GM18951 (cell line): ENCODE data around the gene GPR32.

Source experiments
- POLR2A ChIP-seq: IDR thresholded peaks from 4 replicates; pipeline ENCODE4 v1.6.1; 2011; ENCODE audit warnings: mild to moderate bottlenecking; ENCODE audit not compliant: insufficient read length, insufficient read depth; ENCODE audit errors: extremely low read depth
- in situ Hi-C: fragments of 300-500 bp; cut with MboI; formaldehyde crosslinking; loops from one replicate; pipeline ENCODE4 v1.12.0; 2022; ENCODE audit warnings: low sequenced_read_pairs, mixed read lengths, inconsistent platforms; ENCODE audit not compliant: unreplicated experiment

GPR32 gene

GRCh38 chr19:50812474-50812873 lies 42.2 kb downstream of the GPR32 start:
- in situ Hi-C loops = no loop called here
- no peak for TF ChIP-seq POLR2A

- in situ Hi-C loops = no loop called here
- TF ChIP-seq POLR2A = no peak
Observed at GRCh38 chr19:50814883-50815282, 44.6 kb downstream of the GPR32 start.

DNA sequence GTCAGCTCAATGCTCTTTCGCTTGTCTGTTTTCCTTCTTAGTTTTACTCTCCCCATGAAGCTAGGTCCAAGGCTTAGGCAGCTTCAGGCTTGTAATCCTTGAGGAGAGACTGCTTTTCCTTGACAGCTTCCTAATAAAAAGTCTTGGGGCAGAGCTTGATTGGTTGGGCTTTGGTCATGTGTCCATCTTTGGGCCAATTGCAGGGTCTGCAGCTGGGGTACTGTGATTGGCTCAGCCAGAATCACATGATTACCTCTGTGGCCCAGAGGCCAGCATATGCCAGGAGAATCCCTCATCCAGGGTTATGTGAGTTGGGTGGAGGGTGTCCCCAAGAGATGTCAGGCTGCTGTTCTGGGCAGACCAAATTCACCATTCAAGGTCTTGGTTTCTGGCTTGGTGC lies 45.2 kb downstream of the GPR32 start:
- no peak for TF ChIP-seq POLR2A
- in situ Hi-C loops = no loop called here

DNA sequence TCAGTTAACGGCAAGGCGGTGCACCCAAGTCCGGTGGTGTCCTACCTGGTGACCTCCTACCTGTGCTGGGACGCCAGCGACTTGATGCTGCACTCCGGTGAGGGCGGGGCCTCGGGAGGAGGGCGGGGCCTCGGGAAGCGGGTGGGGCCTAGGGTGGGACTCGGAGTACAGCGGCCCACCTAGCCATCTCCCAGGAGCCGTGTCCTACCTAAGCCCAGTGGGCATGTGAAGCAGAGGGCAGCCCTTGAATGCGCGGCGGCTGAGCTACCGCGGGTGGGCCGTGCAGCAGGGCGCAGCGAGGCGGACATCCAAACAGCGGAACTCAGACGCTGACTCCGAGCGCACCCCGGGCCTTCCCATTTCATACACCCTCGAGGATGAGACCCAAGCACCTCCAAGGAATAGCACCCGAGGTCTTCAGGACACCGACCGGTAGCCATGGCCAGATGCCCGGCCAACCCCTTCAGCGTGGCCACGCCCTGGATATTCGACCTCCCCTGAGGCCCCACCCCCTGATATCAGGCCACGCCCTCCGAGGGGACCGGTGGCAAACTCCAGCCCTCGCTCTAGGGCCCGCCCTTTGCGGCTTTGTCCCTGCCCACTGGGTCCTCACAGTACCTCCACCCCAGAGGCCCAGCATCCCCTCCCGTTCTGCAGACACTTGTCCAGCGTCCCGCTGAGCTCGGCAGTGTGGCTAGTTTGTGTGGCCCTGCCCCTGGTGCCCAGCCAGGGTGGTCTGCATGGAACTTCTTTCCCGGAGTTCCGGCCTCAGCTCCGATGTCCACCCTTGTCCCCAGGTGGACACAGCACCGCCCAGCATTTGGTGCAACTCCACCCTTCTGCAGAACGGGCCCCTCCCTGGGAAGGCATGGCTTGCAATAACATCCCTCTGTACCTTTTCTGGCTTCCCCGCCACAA lies 47.9 kb downstream of the GPR32 start:
- in situ Hi-C loops = no loop called here
- TF ChIP-seq POLR2A = peak; percentile 60

DNA sequence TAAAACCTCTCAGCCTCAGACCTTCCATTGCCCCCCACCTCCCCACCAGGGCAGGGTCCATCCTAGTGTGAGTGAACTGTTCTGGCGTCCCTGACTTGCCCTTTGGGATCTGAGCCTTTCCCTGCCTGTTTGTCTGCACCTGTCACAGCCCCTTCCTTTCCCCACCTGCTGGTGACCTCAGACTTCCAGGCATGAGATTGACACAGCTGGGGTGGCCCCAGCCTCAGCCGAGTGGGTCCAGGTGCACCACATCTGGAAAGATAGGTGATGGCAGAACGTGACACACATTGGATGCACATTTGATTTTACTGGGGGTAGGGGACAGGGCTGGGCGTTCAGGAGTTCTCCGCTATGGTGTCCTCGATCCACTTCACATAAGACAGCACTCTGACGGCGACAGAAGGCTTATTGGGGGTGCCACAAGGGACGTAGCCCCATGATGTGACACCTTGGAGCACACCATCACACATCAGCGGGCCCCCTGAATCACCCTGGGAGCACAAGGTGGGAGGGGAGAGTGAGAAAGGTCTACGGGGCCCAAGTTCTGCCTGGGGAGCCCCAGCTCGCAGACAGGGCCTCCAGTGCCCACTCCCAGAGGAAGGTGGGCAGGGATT lies 48.7 kb downstream of the GPR32 start:
- in situ Hi-C loops = no loop called here
- TF ChIP-seq POLR2A = no peak

GRCh38 chr19:50819636-50820035 lies 49.4 kb downstream of the GPR32 start:
- no peak for TF ChIP-seq POLR2A
- in situ Hi-C loops = no loop called here

DNA sequence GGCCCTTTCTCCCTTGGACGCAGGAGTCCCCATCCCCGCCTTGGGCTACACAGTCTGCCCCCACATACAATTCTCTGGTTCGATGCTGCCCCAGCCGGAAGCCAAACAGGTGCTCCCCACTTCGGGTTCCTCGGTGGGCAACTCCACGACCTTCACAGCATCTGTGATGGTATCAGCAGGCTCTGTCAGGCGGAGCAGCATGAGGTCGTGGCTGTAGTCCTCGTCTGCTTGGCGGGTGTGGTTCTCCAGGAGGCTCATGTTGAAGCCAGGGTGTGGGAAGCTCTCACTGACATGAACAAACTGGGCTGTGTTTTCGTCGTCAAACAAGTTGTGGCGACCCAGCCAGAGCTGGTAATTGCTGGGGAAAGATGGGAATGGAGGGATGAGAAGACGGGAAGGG lies 49.8 kb downstream of the GPR32 start:
- in situ Hi-C loops = no loop called here

GRCh38 chr19:50820549-50821247 lies 50.4 kb downstream of the GPR32 start:
- TF ChIP-seq POLR2A = no peak

More for the DNA sequence above, 49.8 kb downstream of the GPR32 start:
- no peak for TF ChIP-seq POLR2A

DNA sequence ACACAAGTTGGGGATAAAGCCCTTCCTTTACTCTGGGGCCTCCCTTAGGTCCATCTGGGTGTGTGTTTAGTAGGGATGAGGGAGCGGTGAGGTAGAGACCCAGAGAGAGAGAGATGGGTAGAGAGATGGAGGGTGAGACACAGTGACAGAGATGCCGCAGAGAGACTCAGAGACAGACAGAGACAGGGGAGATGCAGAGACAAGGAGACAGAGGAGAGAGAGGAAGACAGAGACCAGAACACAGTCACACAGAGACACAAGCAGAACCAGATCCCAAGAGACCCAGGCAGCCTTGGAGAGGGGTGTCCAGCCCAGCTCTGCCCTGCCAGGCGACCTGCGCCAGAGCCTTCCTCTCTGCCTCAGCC lies 51.0 kb downstream of the GPR32 start:
- in situ Hi-C loops = no loop called here
- TF ChIP-seq POLR2A = no peak

More at GRCh38 chr19:50820549-50821247, 50.4 kb downstream of the GPR32 start:
- in situ Hi-C loops = no loop called here
